ENCODE results near the gene TCF3.

Gene TCF3

GRCh38 chr19:1648920-1649541 lies 3.4 kb downstream of the TCF3 start:
- TF ChIP-seq GATA3 (IDR thresholded peaks at IDR 0.05; ENCODE audit: low read depth, low read length): no peak
- TF ChIP-seq GATA2 (IDR thresholded peaks at IDR 0.05; ENCODE audit: low read depth, low read length): no peak

- TF ChIP-seq GATA3 (IDR thresholded peaks at IDR 0.05; ENCODE audit: low read depth, low read length) (no peak), GATA2 (IDR thresholded peaks at IDR 0.05; ENCODE audit: low read depth, low read length) (no peak)
These were observed 4.0 kb downstream of the TCF3 start for GRCh38 chr19:1648459-1648849.

GRCh38 chr19:1647501-1648458 lies 4.6 kb downstream of the TCF3 start:
- TF ChIP-seq GATA3 (IDR thresholded peaks at IDR 0.05; ENCODE audit: low read depth, low read length) (no peak), GATA2 (IDR thresholded peaks at IDR 0.05; ENCODE audit: low read depth, low read length) (no peak)

GRCh38 chr19:1646659-1647453 lies 5.6 kb downstream of the TCF3 start:
- TF ChIP-seq GATA2 (IDR thresholded peaks at IDR 0.05; ENCODE audit: low read depth, low read length) (no peak), GATA3 (IDR thresholded peaks at IDR 0.05; ENCODE audit: low read depth, low read length) (no peak)

GRCh38 chr19:1646149-1646548 lies 6.3 kb downstream of the TCF3 start:
- TF ChIP-seq GATA2 (IDR thresholded peaks at IDR 0.05; ENCODE audit: low read depth, low read length): no peak

GRCh38 chr19:1645299-1645698 lies 7.1 kb downstream of the TCF3 start:
- no peak for TF ChIP-seq GATA3 (IDR thresholded peaks at IDR 0.05; ENCODE audit: low read depth, low read length)
- no peak for TF ChIP-seq GATA2 (IDR thresholded peaks at IDR 0.05; ENCODE audit: low read depth, low read length)

GRCh38 chr19:1644070-1644469 lies 8.3 kb downstream of the TCF3 start:
- TF ChIP-seq GATA2 (IDR thresholded peaks at IDR 0.05; ENCODE audit: low read depth, low read length): no peak
- no peak for TF ChIP-seq GATA3 (IDR thresholded peaks at IDR 0.05; ENCODE audit: low read depth, low read length)

- TF ChIP-seq GATA3 (IDR thresholded peaks at IDR 0.05; ENCODE audit: low read depth, low read length) (no peak), GATA2 (IDR thresholded peaks at IDR 0.05; ENCODE audit: low read depth, low read length) (no peak)
These were observed 15.8 kb downstream of the TCF3 start for GRCh38 chr19:1636325-1637236.

- TF ChIP-seq GATA2 (IDR thresholded peaks at IDR 0.05; ENCODE audit: low read depth, low read length) (no peak), GATA3 (IDR thresholded peaks at IDR 0.05; ENCODE audit: low read depth, low read length) (no peak)
These were observed 17.5 kb downstream of the TCF3 start for GRCh38 chr19:1634938-1635243.

GRCh38 chr19:1634242-1634937 lies 18.0 kb downstream of the TCF3 start:
- no peak for TF ChIP-seq GATA3 (IDR thresholded peaks at IDR 0.05; ENCODE audit: low read depth, low read length)
- TF ChIP-seq GATA2 (IDR thresholded peaks at IDR 0.05; ENCODE audit: low read depth, low read length): no peak

GRCh38 chr19:1633269-1633826 lies 19.1 kb downstream of the TCF3 start:
- no peak for TF ChIP-seq GATA3 (IDR thresholded peaks at IDR 0.05; ENCODE audit: low read depth, low read length)

GRCh38 chr19:1632462-1633268 lies 19.8 kb downstream of the TCF3 start:
- TF ChIP-seq GATA2 (IDR thresholded peaks at IDR 0.05; ENCODE audit: low read depth, low read length): no peak
- TF ChIP-seq GATA3 (IDR thresholded peaks at IDR 0.05; ENCODE audit: low read depth, low read length): no peak

Measured in SH-SY5Y (cell line).